Measurements from ENCODE around the gene FIG4.

Gene FIG4

GRCh38 chr6:109690737-109691621, at the start of gene FIG4, which contains the start of gene AK9:
Gene FIG4 (plus strand): TSS chr6:109691296. CDS start chr6:109691436, 140 bp downstream.
Gene AK9 (minus strand): TSS chr6:109691202. CDS start chr6:109675745, 15,457 bp downstream.
- in situ Hi-C loops (cut with HindIII; ENCODE audit: low sequenced_read_pairs), result no loop called here
- TF ChIP-seq CTCF (IDR thresholded peaks at IDR 0.05; ENCODE audit: low read depth, low read length, missing control alignments), result peak; percentile 9
- DNase-seq (ENCODE audit: low read depth), result peak; percentile 75
- peak within 1 kb of the TSS; percentile 87 for H3K4me3 ChIP-seq (ENCODE audit: low read depth, low read length)

GRCh38 chr6:109644131-109644530, 47.0 kb upstream of the FIG4 start:
- no peak overlapping the region for H3K4me3 ChIP-seq (ENCODE audit: low read depth, low read length)
- in situ Hi-C loops (cut with HindIII; ENCODE audit: low sequenced_read_pairs), result no loop called here
- DNase-seq (ENCODE audit: low read depth), result no peak
- no peak for TF ChIP-seq CTCF (IDR thresholded peaks at IDR 0.05; ENCODE audit: low read depth, low read length, missing control alignments)

GRCh38 chr6:109653264-109653663, 37.8 kb upstream of the FIG4 start:
- H3K4me3 ChIP-seq (ENCODE audit: low read depth, low read length), result no peak overlapping the region
- DNase-seq (ENCODE audit: low read depth), result no peak
- no peak for TF ChIP-seq CTCF (IDR thresholded peaks at IDR 0.05; ENCODE audit: low read depth, low read length, missing control alignments)
- in situ Hi-C loops (cut with HindIII; ENCODE audit: low sequenced_read_pairs), result no loop called here

GRCh38 chr6:109655761-109656262, 35.3 kb upstream of the FIG4 start:
- no peak overlapping the region for H3K4me3 ChIP-seq (ENCODE audit: low read depth, low read length)
- no peak for TF ChIP-seq CTCF (IDR thresholded peaks at IDR 0.05; ENCODE audit: low read depth, low read length, missing control alignments)
- in situ Hi-C loops (cut with HindIII; ENCODE audit: low sequenced_read_pairs), result no loop called here
- no peak for DNase-seq (ENCODE audit: low read depth)

- H3K4me3 ChIP-seq (ENCODE audit: low read depth, low read length), result no peak overlapping the region
- TF ChIP-seq CTCF (IDR thresholded peaks at IDR 0.05; ENCODE audit: low read depth, low read length, missing control alignments), result no peak
- DNase-seq (ENCODE audit: low read depth), result no peak
- in situ Hi-C loops (cut with HindIII; ENCODE audit: low sequenced_read_pairs), result no loop called here
Measured at GRCh38 chr6:109660526-109661320, 30.4 kb upstream of the FIG4 start.

GRCh38 chr6:109662192-109662591, 28.9 kb upstream of the FIG4 start:
- H3K4me3 ChIP-seq (ENCODE audit: low read depth, low read length), result no peak overlapping the region
- DNase-seq (ENCODE audit: low read depth), result no peak
- no peak for TF ChIP-seq CTCF (IDR thresholded peaks at IDR 0.05; ENCODE audit: low read depth, low read length, missing control alignments)
- in situ Hi-C loops (cut with HindIII; ENCODE audit: low sequenced_read_pairs), result no loop called here
